Epithelial cell of esophagus (primary cell): ENCODE measurements around the gene DOCK4.

Experiments used
- DNase-seq: peaks from one replicate; pipeline ENCODE4 v3.0.0; 2010; ENCODE audit warnings: low read depth
- H3K4me3 ChIP-seq: 2 replicates; pipeline ENCODE4 v1.5.1; 2011; ENCODE audit warnings: mild to moderate bottlenecking, low read length, control low read depth
- TF ChIP-seq, protein P1 (sequence below): IDR thresholded peaks from 2 replicates; pipeline ENCODE4 v1.5.1; 2011; ENCODE audit warnings: low read depth, mild to moderate bottlenecking, low read length, control low read depth, inconsistent platforms; ENCODE audit not compliant: insufficient read depth; ENCODE audit errors: missing control alignments

DOCK4 gene

DNA sequence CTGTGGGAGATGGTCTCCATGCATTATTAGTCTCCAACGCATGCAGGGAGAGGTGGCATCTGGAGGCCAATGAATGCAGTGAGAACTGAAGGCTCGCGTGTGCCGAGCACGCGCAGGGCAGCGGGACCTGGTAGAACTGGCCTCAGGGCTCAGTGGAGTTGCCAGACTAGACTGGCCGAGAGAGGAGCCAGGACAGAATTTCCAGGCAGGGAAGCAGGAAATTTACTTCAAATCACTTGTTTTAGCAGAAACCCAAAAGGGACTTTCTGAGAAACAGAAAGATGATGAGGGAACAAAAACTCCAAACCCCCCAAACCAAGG, 332.9 kb downstream of the DOCK4 start:
- TF ChIP-seq, protein P1, sequence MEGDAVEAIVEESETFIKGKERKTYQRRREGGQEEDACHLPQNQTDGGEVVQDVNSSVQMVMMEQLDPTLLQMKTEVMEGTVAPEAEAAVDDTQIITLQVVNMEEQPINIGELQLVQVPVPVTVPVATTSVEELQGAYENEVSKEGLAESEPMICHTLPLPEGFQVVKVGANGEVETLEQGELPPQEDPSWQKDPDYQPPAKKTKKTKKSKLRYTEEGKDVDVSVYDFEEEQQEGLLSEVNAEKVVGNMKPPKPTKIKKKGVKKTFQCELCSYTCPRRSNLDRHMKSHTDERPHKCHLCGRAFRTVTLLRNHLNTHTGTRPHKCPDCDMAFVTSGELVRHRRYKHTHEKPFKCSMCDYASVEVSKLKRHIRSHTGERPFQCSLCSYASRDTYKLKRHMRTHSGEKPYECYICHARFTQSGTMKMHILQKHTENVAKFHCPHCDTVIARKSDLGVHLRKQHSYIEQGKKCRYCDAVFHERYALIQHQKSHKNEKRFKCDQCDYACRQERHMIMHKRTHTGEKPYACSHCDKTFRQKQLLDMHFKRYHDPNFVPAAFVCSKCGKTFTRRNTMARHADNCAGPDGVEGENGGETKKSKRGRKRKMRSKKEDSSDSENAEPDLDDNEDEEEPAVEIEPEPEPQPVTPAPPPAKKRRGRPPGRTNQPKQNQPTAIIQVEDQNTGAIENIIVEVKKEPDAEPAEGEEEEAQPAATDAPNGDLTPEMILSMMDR, result no peak
- no peak overlapping the region for H3K4me3 ChIP-seq
- DNase-seq, result no peak

DNA sequence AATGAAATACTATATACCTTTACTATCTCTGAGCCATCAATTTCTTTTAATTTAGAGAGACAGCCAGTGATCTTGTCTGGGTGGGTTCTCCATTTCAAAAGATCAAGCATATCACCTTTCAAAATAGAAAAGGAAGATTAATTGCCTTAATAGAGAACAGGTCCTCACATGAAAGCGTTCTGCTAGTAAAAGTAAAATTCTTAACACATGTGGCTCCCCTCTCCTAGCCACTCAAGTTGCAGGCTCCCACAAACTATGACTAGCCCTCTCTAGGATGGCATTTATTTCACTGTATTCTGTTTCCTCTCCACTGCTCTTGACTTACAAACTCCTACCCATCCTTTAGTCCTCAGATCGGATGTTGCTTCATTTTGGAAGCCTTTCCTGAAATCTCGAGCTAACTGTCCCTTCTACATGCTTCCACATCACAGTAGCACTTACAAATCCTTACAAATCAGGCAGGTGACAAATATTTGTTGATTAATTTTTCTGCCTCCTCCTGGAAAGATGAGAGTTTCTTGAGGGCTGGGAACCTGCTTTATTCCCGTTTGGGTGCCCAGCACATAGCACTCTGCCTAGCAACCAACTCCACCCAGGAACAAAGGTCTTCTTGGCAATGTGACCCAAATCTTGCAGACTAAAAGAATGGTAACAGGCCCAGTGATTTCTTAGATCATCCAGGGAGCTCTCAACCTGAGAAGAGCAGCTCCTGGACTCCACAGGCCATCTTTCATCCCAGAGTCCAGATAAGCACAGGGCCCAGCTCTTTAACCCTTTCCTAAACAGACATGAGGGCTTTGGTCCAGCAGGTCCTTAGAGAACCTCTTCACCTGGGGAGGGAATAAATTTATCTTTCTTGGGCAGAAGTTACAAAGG, 333.5 kb downstream of the DOCK4 start:
- H3K4me3 ChIP-seq, result no peak overlapping the region
- DNase-seq, result no peak
- TF ChIP-seq, protein P1, result no peak

DNA sequence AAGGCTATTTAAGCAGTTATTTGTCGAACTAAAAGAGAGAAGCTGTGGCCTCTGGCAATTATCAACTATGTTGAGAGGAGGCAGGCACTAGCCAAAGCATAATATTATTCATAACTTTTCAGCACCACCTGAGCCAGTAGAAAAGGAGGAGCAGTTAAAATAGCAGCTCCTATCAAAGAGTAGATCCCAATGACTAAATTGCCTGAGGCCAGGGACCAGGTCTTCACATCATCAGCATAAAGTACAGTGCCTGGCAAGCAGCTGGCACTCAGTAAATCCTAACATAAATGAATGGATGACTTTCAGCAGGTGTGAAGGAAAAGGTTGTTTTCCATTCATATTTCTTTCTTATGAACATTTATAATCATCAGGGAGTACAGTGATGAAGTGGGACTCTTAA, 334.9 kb downstream of the DOCK4 start:
- TF ChIP-seq, protein P1, result no peak
- no peak overlapping the region for H3K4me3 ChIP-seq
- peak; percentile 36 for DNase-seq

DNA sequence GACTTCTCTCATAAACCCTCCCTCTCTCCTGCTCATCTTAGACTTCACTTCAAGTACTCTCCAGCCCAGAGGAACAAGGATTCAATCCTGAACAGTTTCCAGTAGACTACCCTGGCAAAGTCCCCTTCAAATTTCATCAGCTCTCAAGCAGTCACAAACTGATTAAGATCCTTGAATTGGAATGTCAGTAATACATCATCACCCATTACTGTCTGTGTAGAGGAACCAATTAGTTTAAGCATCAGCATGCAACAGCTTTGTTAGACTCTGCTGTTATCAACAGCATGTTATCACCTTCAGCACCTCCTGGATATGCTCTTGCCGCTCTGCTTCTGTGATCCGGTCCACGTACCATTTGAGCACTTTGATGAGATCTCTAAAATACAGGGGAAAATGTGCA, 336.9 kb downstream of the DOCK4 start:
- no peak for DNase-seq
- H3K4me3 ChIP-seq, result no peak overlapping the region
- TF ChIP-seq, protein P1, result no peak

DNA sequence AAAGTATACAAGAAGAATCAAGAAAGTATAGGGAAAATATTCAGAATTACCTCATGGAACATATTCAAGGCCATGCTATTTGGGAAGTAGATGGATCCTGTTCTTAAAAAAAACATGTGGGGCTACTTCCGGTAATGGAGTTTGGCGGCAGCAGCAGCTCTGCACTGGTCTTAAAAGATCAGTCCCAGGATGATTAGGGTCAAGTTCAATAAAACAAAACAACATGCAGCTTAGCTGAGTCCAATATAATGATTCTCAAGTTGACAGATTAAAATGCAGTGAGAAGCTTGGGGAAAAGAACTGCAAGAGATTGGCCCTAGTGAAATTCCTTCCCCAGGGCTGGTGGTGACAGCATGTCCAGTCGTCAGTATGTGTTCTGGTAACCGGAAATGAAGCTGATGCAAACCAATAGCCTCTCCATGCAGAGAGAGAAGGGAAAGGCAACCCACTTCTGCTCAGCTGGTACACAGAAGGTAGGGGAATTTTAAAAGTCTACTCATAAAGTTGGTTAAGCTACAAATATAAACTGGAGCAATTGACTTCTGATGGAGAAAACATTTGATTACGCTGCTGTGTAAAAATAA, 338.8 kb downstream of the DOCK4 start:
- DNase-seq, result no peak
- H3K4me3 ChIP-seq, result no peak overlapping the region
- TF ChIP-seq, protein P1, result no peak

DNA sequence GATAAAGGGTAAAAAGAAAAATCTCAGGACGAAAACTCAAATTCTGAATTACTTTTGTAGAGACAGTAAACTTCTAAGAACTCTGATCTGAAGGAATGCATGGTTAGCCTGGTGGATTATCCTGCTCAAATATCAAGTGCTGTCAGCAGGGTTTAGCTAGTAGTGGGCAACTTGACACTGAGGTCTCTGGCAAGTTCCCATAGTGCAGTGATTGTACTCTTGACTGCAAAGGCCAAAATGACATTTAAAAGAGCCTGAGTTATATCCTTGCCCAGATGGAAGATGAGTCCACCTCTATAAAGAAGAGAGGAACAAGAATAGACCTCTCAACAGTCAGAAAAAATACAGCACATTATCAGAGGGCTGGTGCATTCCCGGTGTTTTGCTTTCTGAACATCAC, 339.4 kb downstream of the DOCK4 start:
- DNase-seq, result no peak
- no peak overlapping the region for H3K4me3 ChIP-seq
- TF ChIP-seq, protein P1, result no peak

DNA sequence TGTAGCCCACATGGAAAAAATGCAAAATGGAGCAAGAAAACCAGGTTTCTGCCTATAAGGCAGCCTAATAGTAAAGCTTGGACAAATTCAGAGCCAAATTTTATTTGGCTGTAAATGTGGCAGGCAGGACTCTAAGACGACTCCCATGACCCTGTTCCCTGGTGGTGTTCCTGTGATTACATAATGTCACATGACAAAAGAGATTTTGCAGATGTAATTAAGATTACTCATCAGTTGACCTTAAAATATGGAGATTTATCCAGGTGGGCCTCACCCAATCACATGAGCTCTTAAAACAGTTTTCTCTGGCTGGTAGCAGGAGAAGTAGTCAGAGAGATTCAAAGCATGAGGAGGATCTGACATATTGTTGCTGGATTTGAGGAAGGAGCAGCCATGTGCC, 340.8 kb downstream of the DOCK4 start:
- H3K4me3 ChIP-seq, result no peak overlapping the region
- TF ChIP-seq, protein P1, result no peak
- no peak for DNase-seq
